ENCODE results near the gene ARRDC2.

Gene ARRDC2

GRCh38 chr19:18046059-18046718 is 38.2 kb downstream of the ARRDC2 start:
- Mint-ChIP-seq H3K4me1 (peaks cover 39% of the 10 kb centered on the region), H3K27me3 (no peaks in the 10 kb centered on the region), H3K27ac (peak overlapping the region; percentile 89), H3K4me3 (no peak overlapping the region), H3K36me3 (no peaks in the 10 kb centered on the region), H3K9me3 (no peaks in the 10 kb centered on the region)
- ATAC-seq (ENCODE audit: low read depth), result no peak
- DNase-seq (ENCODE audit: low spot score in 2 of 2), result no peak

DNA sequence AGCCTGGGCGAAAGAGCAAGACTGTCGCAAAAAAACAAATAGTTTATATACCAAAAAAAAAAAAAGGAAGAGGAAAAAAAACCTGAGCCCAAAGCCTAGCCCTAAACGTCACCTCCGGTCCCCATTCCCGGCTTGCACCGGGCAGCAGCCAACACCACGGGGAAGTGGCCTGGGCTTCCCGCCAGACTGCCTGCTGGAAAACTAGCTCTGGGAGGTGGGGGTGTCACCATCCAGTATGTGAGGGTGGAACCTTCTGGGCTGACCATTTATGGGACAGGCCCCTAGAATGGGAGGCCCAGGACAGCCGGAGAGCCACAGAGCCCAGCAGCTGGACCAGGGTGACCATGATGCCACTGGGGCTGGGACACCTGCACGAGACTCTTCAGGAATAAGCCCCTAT is 41.4 kb downstream of the ARRDC2 start:
- DNase-seq (ENCODE audit: low spot score in 2 of 2) (no peak), ATAC-seq (ENCODE audit: low read depth) (no peak)
- Mint-ChIP-seq H3K27ac (no peak overlapping the region), H3K4me3 (no peak overlapping the region), H3K27me3 (no peaks in the 10 kb centered on the region), H3K36me3 (no peaks in the 10 kb centered on the region), H3K9me3 (no peaks in the 10 kb centered on the region), H3K4me1 (peaks cover 23% of the 10 kb centered on the region)

DNA sequence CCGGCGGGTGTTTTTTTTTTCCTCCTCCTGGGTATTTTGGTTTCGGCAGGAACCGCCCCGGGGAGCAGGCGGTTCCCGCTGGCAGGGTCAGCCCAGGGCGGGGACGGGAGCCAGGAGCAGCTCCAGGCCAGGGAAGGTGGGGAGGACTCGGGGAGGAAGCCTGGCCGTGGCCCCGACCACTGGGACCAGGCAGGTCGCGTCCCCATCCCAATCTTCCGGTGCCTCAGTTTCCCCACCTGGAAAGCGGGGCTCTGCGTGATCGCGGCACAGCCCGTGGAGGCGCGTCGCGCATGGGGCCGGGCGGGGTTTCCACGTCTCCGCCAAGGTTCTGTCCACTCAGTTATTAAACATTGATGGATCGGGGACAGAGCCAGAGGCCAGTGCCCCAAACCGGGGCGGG is 43.9 kb downstream of the ARRDC2 start:
- no peak for ATAC-seq (ENCODE audit: low read depth)
- no peaks in the 10 kb centered on the region for H3K9me3 Mint-ChIP-seq

GRCh38 chr19:18053576-18054219 is 45.7 kb downstream of the ARRDC2 start:
- Mint-ChIP-seq H3K36me3 (no peaks in the 10 kb centered on the region), H3K27ac (no peak overlapping the region), H3K9me3 (no peaks in the 10 kb centered on the region), H3K4me3 (no peak overlapping the region), H3K4me1 (peaks cover 14% of the 10 kb centered on the region), H3K27me3 (no peaks in the 10 kb centered on the region)
- ATAC-seq (ENCODE audit: low read depth) (no peak), DNase-seq (ENCODE audit: low spot score in 2 of 2) (no peak)

More for the DNA sequence above, 43.9 kb downstream of the ARRDC2 start:
- DNase-seq (ENCODE audit: low spot score in 2 of 2), result no peak
- H3K36me3 Mint-ChIP-seq, result no peaks in the 10 kb centered on the region
- peaks cover 7% of the 10 kb centered on the region for H3K4me1 Mint-ChIP-seq
- no peak overlapping the region for H3K27ac Mint-ChIP-seq
- no peaks in the 10 kb centered on the region for H3K27me3 Mint-ChIP-seq
- H3K4me3 Mint-ChIP-seq, result no peak overlapping the region

DNA sequence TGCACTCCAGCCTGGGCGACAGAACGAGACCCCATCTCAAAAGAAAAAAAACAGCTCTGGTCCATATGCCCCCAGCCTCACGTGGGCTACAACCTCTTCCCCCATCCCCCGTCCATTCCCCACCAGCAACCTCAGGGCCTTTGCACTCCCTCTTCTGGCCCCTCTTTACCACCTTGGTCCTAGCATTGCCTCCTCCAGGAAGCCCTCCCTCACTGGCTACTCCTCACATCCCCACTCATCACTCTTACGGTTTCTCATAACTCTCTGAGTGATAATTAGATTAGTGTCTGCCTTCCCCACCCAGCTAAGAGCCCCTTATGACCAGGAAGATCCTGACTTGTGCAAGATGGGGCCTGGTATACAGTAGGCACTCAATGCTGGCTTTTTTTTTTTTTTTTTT is 48.0 kb downstream of the ARRDC2 start:
- H3K27ac Mint-ChIP-seq, result peak overlapping the region; percentile 74
- ATAC-seq (ENCODE audit: low read depth) (no peak), DNase-seq (ENCODE audit: low spot score in 2 of 2) (no peak)
- H3K4me3 Mint-ChIP-seq, result no peak overlapping the region
- H3K4me1 Mint-ChIP-seq, result peaks cover 7% of the 10 kb centered on the region
- no peaks in the 10 kb centered on the region for H3K9me3 Mint-ChIP-seq
- no peaks in the 10 kb centered on the region for H3K27me3 Mint-ChIP-seq
- peaks cover 2% of the 10 kb centered on the region for H3K36me3 Mint-ChIP-seq

GRCh38 chr19:18057557-18057956 is 49.6 kb downstream of the ARRDC2 start:
- H3K36me3 Mint-ChIP-seq, result peaks cover 3% of the 10 kb centered on the region
- no peak overlapping the region for H3K4me3 Mint-ChIP-seq
- DNase-seq (ENCODE audit: low spot score in 2 of 2), result no peak
- no peaks in the 10 kb centered on the region for H3K9me3 Mint-ChIP-seq
- no peaks in the 10 kb centered on the region for H3K27me3 Mint-ChIP-seq
- peak overlapping the region; percentile 73 for H3K27ac Mint-ChIP-seq
- peaks cover 7% of the 10 kb centered on the region for H3K4me1 Mint-ChIP-seq
- no peak for ATAC-seq (ENCODE audit: low read depth)

- Mint-ChIP-seq H3K27ac (peak overlapping the region; percentile 73), H3K4me3 (peak overlapping the region; percentile 57), H3K4me1 (peaks cover 8% of the 10 kb centered on the region), H3K27me3 (no peaks in the 10 kb centered on the region), H3K36me3 (peaks cover 4% of the 10 kb centered on the region), H3K9me3 (no peaks in the 10 kb centered on the region)
- peak; percentile 95 for ATAC-seq (ENCODE audit: low read depth)
- peak; percentile 86 to 88 for DNase-seq (ENCODE audit: low spot score in 2 of 2)
Observed at GRCh38 chr19:18058208-18059009, 50.4 kb downstream of the ARRDC2 start.

DNA sequence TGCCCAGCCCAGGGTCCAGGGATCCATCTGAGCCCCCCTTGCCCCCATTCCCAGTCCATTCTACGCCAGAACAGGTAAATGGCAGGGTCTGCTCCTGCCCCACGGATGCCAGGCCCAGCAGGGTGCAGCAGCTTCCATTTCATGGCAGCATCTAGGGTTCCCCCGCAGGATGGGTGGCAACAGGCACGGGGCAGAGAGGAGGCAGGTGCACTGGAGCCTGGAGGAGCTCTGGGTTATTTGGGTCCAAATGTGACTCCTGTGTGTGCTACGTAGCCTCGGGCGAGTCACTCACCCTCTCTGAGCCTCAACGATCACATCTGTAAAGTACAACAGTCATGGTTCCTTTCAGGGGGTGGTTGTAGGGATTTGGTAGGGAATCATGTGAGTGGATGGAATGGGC is 51.3 kb downstream of the ARRDC2 start:
- ATAC-seq (ENCODE audit: low read depth) (no peak), DNase-seq (ENCODE audit: low spot score in 2 of 2) (no peak)
- Mint-ChIP-seq H3K27me3 (no peaks in the 10 kb centered on the region), H3K4me3 (no peak overlapping the region), H3K36me3 (peaks cover 7% of the 10 kb centered on the region), H3K4me1 (peaks cover 8% of the 10 kb centered on the region), H3K9me3 (no peaks in the 10 kb centered on the region), H3K27ac (no peak overlapping the region)

- H3K27me3 Mint-ChIP-seq, result no peaks in the 10 kb centered on the region
- no peak overlapping the region for H3K4me3 Mint-ChIP-seq
- no peak for ATAC-seq (ENCODE audit: low read depth)
- peaks cover 7% of the 10 kb centered on the region for H3K36me3 Mint-ChIP-seq
- no peak for DNase-seq (ENCODE audit: low spot score in 2 of 2)
- no peak overlapping the region for H3K27ac Mint-ChIP-seq
- H3K4me1 Mint-ChIP-seq, result peaks cover 8% of the 10 kb centered on the region
- no peaks in the 10 kb centered on the region for H3K9me3 Mint-ChIP-seq
Observed at GRCh38 chr19:18059902-18060301, 51.9 kb downstream of the ARRDC2 start.

GRCh38 chr19:18060472-18060871 is 52.5 kb downstream of the ARRDC2 start:
- no peak for DNase-seq (ENCODE audit: low spot score in 2 of 2)
- Mint-ChIP-seq H3K4me1 (peaks cover 11% of the 10 kb centered on the region), H3K27ac (no peak overlapping the region), H3K36me3 (peaks cover 9% of the 10 kb centered on the region), H3K9me3 (no peaks in the 10 kb centered on the region), H3K4me3 (no peak overlapping the region), H3K27me3 (no peaks in the 10 kb centered on the region)
- no peak for ATAC-seq (ENCODE audit: low read depth)

GRCh38 chr19:18062028-18062427 is 54.1 kb downstream of the ARRDC2 start:
- Mint-ChIP-seq H3K4me3 (no peak overlapping the region), H3K27me3 (no peaks in the 10 kb centered on the region), H3K4me1 (peaks cover 11% of the 10 kb centered on the region), H3K36me3 (peaks cover 9% of the 10 kb centered on the region), H3K27ac (no peak overlapping the region), H3K9me3 (no peaks in the 10 kb centered on the region)
- ATAC-seq (ENCODE audit: low read depth) (no peak), DNase-seq (ENCODE audit: low spot score in 2 of 2) (no peak)

DNA sequence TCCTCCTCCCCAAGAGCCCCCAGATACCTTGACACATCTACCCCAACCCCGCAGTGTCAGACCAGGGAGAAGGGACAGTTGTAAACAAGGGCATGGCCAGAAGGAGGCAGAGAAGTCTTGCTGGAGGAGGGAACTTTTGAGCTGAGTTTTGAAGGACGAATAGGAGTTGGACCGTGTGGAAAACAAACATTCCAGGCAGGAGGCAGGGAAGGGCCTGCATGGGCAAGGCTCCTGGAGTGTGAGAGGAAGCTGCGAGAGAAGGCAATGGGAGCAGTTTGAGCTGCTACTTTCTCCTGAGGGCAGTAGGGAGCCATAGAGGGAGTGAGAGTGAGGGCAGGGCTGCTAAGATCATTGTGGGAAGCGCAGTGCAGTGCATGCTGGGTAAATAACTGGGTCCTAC is 55.5 kb downstream of the ARRDC2 start:
- Mint-ChIP-seq H3K27ac (no peak overlapping the region), H3K27me3 (no peaks in the 10 kb centered on the region), H3K4me3 (no peak overlapping the region), H3K4me1 (peaks cover 6% of the 10 kb centered on the region), H3K36me3 (peaks cover 9% of the 10 kb centered on the region), H3K9me3 (no peaks in the 10 kb centered on the region)
- ATAC-seq (ENCODE audit: low read depth), result no peak
- DNase-seq (ENCODE audit: low spot score in 2 of 2), result no peak
